GM10847 (cell line): Measurements from ENCODE around the gene CDKN1B.
A peak's percentile ranks its signal among the peaks of the same experiment; 100 is the strongest.

Experiments
- POLR2A ChIP-seq: IDR thresholded peaks from 2 replicates; pipeline ENCODE4 v1.6.1; 2011; ENCODE audit not compliant: insufficient read length; ENCODE audit errors: extremely low read depth

The CDKN1B gene

DNA sequence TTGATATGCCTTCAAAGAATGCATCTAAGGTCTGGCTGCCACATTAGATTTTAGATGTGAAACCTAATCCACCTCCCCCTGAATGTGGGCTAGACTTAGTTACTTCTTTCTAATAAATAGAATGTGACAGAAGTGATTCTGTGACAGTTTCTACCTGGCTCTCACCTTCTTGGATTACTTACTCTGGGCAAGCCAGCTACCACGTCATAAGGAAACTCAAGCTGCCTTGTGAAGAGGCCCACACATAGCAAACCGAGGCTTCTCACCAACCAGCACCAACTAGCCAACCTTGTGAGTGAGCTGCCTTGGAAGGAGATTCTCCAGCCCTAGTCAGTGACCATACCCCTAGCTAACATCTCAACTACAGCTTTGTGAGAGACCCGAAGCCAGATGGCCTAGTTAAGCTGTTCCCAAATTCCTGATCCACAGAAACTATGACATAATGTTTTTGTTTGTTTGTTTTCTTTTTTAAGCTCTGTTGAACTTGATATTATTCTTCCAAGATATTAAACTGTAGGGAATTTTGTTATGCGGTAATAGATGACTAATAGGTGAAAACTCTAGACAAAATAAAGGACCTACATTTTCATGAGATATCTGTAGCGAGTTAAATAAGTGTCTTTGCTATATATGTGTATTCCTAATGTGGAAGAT lies 27.4 kb upstream of the CDKN1B start:
- no peak for TF ChIP-seq POLR2A

DNA sequence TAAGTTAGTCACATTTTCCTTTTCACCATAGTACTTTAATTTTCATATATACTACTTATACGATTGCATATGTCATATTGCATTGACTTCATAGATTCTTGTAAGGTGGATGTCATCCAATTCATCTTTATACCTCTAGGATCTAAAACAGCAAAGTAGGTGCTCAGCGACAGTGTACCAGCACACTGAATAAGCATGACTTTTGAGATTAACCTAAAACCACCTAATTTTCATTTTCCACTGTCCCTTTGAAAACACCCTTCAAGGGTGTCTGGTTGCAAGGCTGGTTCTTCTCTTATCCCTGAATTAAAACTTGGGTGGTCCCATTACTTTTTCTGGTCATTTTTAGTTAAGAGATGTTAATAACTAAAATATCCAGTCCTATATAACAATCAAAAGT lies 25.6 kb upstream of the CDKN1B start:
- TF ChIP-seq POLR2A = no peak

DNA sequence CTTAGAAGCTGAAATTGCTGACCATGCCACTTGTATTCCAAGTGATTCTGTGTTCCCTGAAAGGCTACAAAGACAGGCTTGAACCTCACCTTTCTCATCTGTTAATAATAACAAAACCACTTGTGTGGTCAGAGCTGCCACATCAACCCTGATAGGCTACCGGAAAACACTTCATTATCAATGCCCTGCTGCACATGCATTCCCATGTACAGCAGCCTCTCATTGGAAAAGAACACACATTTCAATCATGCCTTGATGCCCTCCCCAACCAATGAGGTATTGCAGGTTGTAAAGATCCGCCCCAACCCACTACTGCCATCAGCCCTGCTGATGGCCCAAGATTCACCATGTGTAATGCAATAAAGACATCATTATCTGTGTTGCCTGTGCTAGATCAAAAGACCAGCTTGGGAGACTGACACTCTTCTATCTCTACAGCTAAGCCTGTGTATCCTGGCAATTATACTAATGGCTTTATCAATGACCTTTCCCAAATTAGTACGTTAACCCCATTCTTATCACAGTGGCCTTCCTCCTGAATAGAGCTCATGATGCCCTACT lies 24.0 kb upstream of the CDKN1B start:
- no peak for TF ChIP-seq POLR2A

DNA sequence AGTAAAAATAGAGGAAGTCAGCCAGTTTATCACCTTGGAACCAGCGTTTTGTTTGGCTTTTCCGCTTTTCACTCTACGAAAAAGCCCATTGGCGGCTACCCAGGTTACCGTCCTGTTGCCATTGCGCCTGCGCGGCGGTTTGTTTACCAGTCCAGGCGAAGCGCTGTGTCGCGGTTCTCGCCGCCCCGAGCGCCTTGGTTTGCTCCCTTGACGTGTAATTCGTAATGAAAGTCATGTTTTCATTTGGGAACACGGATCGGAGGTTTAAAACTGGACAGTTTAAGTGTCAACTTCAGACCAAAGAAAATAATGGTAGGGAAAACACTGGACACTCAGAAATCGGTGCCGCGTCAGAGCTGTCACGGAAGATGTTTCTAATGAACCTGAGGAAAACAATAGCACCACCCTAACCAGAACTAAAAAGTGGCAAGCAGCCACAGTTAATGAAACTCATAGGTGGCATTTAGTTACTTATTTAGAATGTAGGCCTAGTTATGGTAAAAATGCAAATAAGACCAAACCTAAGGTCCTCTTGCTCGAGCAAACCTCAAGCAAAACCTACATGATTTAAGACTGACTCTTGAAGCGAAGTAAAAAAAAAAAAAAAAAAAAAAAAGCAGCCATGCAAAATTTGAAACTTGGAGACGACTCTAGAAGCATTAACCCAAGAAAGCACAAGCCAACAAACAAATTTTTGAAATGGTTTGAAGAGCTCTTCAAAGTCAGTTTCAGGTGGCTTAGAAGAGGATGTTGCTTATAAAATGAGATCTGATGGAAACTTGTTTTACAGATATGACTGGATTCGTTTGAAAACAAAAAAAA lies 20.4 kb upstream of the CDKN1B start:
- TF ChIP-seq POLR2A = peak; percentile 48

DNA sequence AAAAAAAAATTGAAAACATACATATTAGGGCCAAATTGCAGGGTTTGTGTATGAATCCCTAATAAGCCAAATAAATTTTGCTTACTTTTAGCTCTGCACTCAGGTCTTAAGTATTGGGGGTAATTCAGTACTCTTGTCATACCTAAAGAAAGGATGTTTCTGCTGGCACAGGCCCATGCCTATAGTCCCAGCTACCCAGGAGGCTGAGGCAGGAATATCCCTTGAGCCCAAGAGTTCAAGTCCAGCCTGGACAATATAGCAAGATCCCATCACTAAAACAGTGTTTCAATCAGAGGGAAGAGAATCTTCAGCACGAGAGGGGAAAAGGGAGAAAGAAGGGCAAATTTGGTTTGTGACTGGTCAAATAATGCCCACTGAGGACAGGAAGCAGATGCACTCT lies 17.8 kb upstream of the CDKN1B start:
- TF ChIP-seq POLR2A = no peak

DNA sequence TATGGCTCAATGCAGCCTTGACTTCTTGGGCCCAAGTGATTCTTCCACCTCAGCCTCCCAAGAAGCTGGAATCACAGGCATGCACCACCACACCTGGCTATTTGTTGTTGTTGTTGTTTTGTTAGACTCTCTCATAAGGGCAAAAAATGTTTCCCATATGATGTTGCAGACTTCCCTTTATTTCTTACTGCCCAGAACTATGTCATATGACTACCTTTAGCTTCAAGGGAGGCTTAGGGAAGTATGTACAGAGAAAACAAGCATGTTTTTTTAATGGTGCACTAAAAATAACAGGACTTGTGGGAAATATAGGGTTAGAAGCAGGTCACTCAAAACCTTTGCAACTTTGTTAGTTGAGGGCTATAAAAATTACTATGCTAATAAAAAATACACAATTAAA lies 16.9 kb upstream of the CDKN1B start:
- TF ChIP-seq POLR2A = no peak

DNA sequence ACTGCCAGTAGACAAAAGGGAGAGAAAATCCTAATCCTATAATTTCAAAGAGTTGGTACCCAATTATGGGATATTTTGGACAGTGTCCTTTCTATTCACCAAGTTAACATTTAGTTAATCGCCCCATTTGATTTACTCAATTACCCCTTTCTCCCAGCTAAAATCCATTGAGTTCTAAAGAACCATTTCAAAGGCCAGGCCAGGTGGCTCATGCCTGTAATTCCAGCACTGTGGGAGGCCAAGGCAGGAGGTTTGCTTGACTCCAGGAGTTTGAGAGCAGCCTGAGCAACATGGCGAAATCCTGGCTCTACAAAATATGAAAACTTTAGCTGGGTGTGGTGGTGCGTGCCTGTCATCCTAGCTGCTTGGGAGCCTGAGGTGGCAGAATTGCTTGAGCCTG lies 15.7 kb upstream of the CDKN1B start:
- TF ChIP-seq POLR2A = no peak

DNA sequence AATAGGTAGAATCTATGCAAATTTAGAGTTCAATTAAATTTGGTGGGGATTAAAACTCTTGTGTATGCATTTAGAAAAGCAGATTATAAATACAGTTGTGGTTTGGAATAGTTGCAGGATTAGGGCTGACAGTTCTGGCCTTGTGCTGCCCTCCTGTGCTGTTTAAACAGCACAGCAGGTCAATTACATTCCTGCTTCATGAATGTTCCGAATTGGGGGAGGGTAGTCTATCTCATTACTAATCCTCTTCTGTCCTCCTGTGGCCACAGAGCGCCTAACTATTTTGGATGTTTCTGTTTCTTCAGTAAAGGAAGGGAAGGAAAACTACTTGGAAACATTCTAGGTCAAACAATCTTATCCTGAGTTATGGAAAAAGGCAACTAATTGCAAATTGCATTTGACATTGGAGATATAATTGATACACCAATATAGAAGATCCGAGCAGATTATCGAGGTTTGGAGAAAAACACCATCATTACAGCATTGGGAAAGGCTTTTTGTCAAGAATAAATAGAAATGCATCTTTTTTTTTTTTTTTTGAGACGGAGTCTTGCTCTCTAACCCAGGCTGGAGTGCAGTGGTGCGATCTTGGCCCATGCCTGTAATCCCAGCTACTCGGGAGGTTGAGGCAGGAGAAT lies 12.5 kb upstream of the CDKN1B start:
- no peak for TF ChIP-seq POLR2A

DNA sequence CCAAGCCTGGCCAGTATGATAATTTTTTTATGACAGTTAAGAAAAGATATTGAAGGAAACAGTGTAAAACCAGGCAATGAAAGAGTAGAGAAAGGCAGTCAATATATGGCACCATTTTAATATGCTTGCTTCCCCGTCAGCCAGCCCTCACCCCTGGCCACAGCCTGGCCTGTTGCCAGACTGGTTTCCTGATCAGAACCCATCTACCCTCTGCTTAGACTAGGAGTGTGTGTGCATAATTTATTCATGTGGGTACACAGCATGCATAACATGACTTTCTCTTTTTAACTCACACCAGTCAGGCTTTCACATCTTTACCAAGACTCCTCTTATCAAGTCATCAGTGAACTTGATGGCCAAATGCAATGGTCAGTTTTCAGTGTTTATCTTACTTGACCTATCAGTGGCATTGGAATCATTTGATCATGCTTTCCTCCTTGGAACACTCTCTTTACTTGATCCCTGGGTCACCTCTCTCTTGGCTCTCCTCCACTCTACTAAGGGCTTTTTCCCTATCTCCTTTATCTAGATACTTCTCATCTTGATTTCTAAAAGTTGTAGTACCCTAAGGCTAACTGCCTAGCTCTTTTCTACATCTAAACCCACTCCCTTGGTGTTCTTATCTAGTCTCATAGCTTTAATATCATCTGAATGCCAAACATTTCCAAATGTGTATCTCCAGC lies 11.2 kb upstream of the CDKN1B start:
- no peak for TF ChIP-seq POLR2A

DNA sequence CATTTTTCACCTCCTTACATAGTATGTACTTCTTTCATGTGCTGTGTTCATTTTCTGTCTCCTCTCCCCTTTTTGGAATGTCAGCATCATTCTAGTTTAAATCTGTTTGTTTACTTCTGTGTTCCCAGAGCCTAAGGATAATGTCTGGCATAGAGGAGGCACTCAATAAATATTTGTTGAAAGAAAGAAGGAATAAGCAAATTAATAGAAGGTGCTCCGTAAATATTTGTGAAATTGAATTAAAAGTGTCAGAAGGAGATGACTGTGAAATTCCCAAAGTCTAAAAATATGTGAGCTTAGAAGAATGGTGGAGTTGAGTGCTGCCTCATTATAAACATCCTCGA lies 3.3 kb upstream of the CDKN1B start:
- TF ChIP-seq POLR2A = no peak

DNA sequence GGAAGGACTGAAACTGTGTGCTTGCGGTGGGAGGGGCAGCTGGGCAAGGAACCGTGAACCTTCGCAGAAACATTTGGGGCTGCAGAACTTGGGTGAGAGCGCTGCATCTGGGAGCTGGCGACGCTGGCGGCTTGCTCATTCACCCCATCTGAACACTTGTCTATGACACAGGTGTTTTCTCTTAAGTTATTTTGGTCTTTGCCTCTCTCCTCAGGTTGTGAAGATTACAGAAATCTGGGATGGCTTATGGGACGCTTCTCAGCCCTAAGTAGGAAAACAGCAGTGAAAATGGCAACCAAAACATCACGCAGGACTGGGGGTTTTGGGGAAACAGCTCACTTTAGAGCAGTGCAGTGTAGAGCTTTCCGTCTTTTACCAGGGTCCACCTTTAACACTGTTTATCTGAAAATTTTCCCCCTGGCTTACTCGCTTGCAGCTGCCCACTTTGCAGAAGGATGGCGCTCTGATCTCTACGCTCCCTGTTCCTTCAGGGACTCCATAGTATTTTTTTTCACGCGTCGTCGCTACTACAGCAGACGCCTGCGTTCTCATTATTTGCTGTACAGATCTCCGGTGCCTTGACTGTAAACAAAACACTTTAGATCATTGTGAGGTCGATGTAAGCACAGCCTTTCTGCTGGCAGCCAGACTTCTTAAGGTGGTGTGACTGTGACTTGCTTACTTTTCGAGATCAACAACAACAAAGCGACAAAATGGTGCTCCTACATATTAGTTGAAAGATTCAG lies 2.7 kb upstream of the CDKN1B start:
- peak; percentile 27 for TF ChIP-seq POLR2A

DNA sequence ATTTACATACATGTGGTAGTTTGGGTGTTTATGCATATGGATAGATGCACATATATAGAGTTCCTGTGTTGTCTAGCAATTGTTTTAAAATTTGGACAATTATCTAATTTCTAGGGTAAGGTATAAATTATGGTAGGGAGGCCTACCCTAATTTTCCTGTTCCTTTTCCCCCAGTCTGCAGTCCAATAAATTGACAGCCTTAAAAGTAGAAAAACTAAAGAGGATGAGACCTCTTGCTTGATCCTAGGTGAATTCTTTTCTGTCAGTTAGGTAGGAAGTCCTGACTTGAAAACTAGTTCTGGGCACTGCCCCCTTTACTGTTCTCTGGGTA lies 2.1 kb upstream of the CDKN1B start:
- TF ChIP-seq POLR2A = no peak

DNA sequence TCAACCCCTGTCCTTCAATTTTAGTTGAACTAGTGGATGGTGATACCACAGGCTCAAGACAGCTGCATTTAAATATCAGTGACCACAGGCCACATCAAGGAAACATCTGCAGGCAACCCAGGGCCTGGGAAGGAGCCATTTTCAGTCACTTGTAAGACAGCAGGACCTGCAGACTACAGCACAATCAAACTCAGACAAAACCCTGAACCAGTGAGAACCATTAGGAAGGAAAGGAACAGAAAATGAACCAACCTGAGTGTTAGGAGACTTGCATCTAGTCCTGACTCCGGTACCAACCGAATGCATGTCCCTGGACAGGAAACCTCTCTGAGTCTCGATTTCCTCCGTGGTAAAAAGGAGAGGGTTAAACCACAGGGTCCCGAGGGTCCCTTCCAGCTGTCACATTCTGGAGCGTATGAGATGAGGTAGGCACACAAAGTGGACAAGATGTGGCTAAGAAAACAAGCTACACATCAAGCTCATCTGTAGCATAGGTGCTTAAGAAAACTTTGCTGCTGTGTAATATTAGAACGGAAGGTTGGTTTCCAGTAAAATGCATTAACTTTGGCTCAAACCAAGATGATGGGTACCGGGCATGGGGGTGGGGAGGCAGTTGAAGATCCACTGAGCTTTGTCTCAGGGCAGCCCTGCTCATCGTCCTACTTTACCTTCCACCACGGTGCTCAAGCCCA lies 1.6 kb upstream of the CDKN1B start:
- no peak for TF ChIP-seq POLR2A

DNA sequence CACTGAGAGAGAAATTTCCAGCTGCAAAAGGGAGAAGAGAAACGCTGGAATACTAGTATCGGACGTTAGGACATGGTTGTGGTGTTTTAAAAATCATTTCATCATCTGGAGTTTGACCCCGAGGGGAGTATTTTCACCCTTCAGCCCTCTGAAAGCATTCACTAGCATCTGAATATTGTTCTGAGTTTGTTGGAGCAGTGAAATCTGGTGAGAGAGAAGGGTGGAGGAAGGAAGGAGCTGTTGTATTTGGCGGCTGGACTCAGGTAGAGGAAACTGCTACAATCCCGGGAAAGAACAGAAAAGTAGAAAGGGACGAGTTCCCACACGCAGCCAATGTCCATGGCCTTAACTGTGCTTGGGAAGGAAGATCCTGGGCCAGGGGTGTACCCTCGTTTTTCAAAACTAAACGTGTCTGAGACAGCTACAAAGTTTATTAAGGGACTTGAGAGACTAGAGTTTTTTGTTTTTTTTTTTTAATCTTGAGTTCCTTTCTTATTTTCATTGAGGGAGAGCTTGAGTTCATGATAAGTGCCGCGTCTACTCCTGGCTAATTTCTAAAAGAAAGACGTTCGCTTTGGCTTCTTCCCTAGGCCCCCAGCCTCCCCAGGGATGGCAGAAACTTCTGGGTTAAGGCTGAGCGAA lies 896 bp upstream of the CDKN1B start:
- no peak for TF ChIP-seq POLR2A
